Fibroblast of mammary gland (primary cell): ENCODE results near the gene SLC10A2.

ENCODE experiments used
- DNase-seq: peaks from one replicate; pipeline ENCODE4 v3.0.0-alpha.2; 2010; ENCODE audit warnings: low read depth
- H3K4me3 ChIP-seq: 2 replicates; pipeline ENCODE4 v1.5.1; 2011; ENCODE audit warnings: low read depth, mild to moderate bottlenecking, low read length, moderate library complexity; ENCODE audit not compliant: control insufficient read depth
- TF ChIP-seq, protein P1 (sequence below): conservative IDR thresholded peaks from 2 replicates; pipeline ENCODE4 v1.5.1; 2011; ENCODE audit warnings: low read depth, low read length, inconsistent platforms; ENCODE audit not compliant: control insufficient read depth, insufficient read depth

The SLC10A2 gene

DNA sequence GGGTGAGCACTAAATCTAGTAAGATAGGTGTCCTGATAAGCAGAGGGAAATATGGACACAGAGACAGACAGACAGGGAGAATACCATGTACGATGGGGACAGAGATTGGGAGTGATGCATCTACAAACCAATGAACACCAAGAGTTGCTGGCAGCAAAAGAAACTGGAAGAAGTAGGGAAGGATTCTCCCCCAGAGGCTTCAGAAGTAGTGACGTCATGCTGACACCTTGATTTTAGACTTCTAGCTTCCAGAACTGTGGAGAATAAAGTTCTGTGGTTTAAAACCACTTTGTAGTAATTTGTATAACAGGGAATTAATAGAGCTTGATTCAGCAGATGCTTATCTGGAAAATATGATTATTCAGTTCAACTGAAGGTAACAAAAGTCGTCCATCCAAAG is 66.1 kb downstream of the SLC10A2 start:
- DNase-seq, result no peak
- TF ChIP-seq, protein P1, sequence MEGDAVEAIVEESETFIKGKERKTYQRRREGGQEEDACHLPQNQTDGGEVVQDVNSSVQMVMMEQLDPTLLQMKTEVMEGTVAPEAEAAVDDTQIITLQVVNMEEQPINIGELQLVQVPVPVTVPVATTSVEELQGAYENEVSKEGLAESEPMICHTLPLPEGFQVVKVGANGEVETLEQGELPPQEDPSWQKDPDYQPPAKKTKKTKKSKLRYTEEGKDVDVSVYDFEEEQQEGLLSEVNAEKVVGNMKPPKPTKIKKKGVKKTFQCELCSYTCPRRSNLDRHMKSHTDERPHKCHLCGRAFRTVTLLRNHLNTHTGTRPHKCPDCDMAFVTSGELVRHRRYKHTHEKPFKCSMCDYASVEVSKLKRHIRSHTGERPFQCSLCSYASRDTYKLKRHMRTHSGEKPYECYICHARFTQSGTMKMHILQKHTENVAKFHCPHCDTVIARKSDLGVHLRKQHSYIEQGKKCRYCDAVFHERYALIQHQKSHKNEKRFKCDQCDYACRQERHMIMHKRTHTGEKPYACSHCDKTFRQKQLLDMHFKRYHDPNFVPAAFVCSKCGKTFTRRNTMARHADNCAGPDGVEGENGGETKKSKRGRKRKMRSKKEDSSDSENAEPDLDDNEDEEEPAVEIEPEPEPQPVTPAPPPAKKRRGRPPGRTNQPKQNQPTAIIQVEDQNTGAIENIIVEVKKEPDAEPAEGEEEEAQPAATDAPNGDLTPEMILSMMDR, result no peak
- no peak overlapping the region for H3K4me3 ChIP-seq

DNA sequence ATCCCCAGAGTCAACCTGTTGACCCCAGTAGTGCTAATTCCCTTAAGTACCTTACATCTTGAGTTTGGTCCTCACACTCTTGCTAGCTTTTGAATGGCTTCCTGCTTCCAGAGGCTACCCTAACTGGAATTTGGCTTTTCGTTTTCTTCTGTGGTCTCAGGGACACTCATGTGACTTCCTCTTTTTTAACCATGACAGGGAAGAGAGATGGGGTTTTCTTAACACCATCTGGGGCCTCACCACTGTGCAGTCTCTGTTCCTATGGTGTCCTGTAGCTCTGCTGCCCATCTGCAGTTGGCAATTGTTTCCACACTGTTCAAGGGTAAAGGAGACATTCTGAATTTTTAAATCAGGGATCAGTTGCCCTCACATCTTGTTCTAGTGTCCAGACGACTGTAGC is 66.7 kb downstream of the SLC10A2 start:
- no peak overlapping the region for H3K4me3 ChIP-seq
- DNase-seq, result no peak
- TF ChIP-seq, protein P1, result no peak
